Activated CD4-positive, alpha-beta memory T cell treated with anti-CD3 and anti-CD28 coated beads for 36 hours (primary cell): ENCODE measurements around the gene SERPING1. TPM values are rescaled to one million over a fixed set of nuclear protein-coding genes. Genes with fewer than 3 reads are reported as not detected.

Experiments used
- CTCF ChIA-PET: fragments of 350-600 bp; sonication (Branson Sonifier 250); formaldehyde crosslinking; loops from one replicate; lab custom pipeline; 2021; ENCODE audit warnings: antibody characterized with exemption, inconsistent platforms; lab: Charles Lee
- POLR2A ChIA-PET: fragments of 350-600 bp; sonication (Branson Sonifier 250); formaldehyde crosslinking; loops from one replicate; lab custom pipeline; 2021; ENCODE audit warnings: antibody characterized with exemption; lab: Charles Lee
- DNase-seq: peaks from one replicate; pipeline ENCODE4 v3.0.0-alpha.2; 2020
- H3K27ac Mint-ChIP-seq: one replicate; pipeline ENCODE4 v1.8.0; 2021; ENCODE audit warnings: mixed read lengths
- H3K27me3 Mint-ChIP-seq: one replicate; pipeline ENCODE4 v1.8.0; 2021; ENCODE audit warnings: mixed read lengths
- H3K36me3 Mint-ChIP-seq: one replicate; pipeline ENCODE4 v1.8.0; 2021; ENCODE audit warnings: mixed read lengths
- H3K4me1 Mint-ChIP-seq: one replicate; pipeline ENCODE4 v1.8.0; 2021; ENCODE audit warnings: low read depth, mixed read lengths
- H3K4me3 Mint-ChIP-seq: one replicate; pipeline ENCODE4 v1.8.0; 2021; ENCODE audit warnings: mild to moderate bottlenecking, mixed read lengths
- H3K9me3 Mint-ChIP-seq: one replicate; pipeline ENCODE4 v1.8.0; 2021; ENCODE audit warnings: mixed read lengths
- intact Hi-C: fragments of 100-400 bp; cut with micrococcal nuclease; formaldehyde crosslinking; loops from one replicate; pipeline ENCODE4 v1.15.1; 2023
- total RNA-seq, 2 experiments: library from RNA; stranded (reverse); gene quantifications; one replicate each; pipeline ENCODE4 v1.2.3, GENCODE V29; 2021

Gene SERPING1
- total RNA-seq, 2 experiments from 2014 or later, result 0.43 TPM; not detected in 1

GRCh38 chr11:57622263-57622662 lies 24.8 kb downstream of the SERPING1 start:
- Mint-ChIP-seq H3K36me3 (no peaks in the 10 kb centered on the region), H3K27me3 (peaks cover 3% of the 10 kb centered on the region), H3K4me3 (no peak overlapping the region), H3K9me3 (peaks cover 12% of the 10 kb centered on the region), H3K4me1 (no peaks in the 10 kb centered on the region), H3K27ac (no peak overlapping the region)
- POLR2A ChIA-PET, result no interaction called here
- DNase-seq, result no peak
- intact Hi-C loops, result no loop called here
- CTCF ChIA-PET, result interaction anchor here (0.5 to 1.2 kb wide), 3 partner anchors 19 to 178 kb away, joined by 3 read pairs; no protein-coding TSS in a partner anchor

DNA sequence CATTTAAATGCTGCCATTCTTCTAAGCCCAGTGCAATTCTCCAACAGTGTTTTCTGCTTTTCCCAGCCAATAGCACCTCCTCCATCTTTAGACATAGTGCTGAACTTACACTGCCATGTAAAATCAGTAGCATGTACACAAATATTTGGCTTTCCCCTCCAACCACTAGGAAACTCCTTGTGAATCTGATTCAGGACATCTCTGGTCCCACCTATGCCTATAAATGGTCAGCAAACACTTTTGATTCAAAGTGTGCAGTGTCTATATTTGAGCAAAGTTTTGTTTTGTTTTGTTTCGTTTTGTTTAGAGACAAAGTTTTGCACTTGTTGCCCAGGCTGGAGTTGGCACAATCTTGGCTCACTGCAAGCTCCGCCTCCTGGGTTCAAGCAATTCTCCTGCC lies 27.4 kb downstream of the SERPING1 start:
- Mint-ChIP-seq H3K4me3 (no peak overlapping the region), H3K9me3 (peaks cover 5% of the 10 kb centered on the region), H3K27me3 (peaks cover 3% of the 10 kb centered on the region), H3K36me3 (no peaks in the 10 kb centered on the region), H3K4me1 (no peaks in the 10 kb centered on the region), H3K27ac (no peak overlapping the region)
- ChIA-PET POLR2A (no interaction called here), CTCF (no interaction called here)
- intact Hi-C loops, result no loop called here
- no peak for DNase-seq

DNA sequence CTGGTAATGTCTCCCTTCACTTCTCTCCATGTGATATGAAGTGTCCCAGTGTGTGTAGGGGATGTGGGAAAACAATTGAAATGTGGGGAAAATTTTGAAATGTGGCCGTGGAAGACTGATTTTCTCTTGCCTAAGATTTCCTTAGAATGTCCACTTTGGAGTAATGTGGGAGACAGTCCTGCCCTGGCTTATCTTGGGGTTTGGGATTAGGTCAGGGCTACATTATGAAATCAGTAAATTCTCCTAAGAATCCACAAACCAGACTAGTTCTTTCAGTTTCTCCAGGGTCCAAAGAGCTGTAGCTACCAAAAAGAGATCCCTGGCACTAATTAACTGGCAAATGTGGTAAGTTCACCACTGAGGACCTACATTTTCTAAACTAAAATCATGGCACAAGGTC lies 29.4 kb downstream of the SERPING1 start:
- Mint-ChIP-seq H3K9me3 (no peaks in the 10 kb centered on the region), H3K4me1 (no peaks in the 10 kb centered on the region), H3K27ac (no peak overlapping the region), H3K4me3 (no peak overlapping the region), H3K27me3 (peaks cover 4% of the 10 kb centered on the region), H3K36me3 (no peaks in the 10 kb centered on the region)
- intact Hi-C loops, result no loop called here
- POLR2A ChIA-PET, result no interaction called here
- CTCF ChIA-PET, result interaction anchor here (0.9 kb wide), 1 partner anchor 12 kb away, joined by 4 read pairs; no protein-coding TSS in a partner anchor
- DNase-seq, result no peak

DNA sequence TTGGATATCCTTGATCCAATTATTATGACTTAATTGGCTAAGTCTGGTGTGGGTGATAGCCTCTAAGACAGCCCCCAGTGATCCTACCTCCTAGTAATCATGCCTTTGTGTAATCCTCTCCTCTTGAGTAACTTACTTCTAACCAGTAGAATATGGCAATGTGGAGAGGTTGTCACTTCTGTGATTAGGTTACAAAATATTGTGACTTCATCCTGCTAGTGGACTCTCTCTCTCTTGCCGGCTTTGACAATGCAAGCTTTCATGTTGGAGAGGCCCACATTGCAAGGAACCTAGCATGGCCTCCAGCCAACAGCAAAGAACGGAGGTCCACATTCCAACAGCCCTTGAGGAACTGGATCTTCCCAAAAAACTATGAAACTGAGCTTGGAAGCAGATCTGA lies 32.7 kb downstream of the SERPING1 start:
- peaks cover 13% of the 10 kb centered on the region for H3K27me3 Mint-ChIP-seq
- DNase-seq, result no peak
- ChIA-PET CTCF (interaction anchor here (0.9 to 2.2 kb wide), 3 partner anchors 11 to 171 kb away, joined by 4 to 6 read pairs (median 4); no protein-coding TSS in a partner anchor), POLR2A (no interaction called here)
- H3K4me3 Mint-ChIP-seq, result no peak overlapping the region
- intact Hi-C loops, result no loop called here
- H3K27ac Mint-ChIP-seq, result no peak overlapping the region
- H3K36me3 Mint-ChIP-seq, result no peaks in the 10 kb centered on the region
- no peaks in the 10 kb centered on the region for H3K9me3 Mint-ChIP-seq
- no peaks in the 10 kb centered on the region for H3K4me1 Mint-ChIP-seq

GRCh38 chr11:57632116-57632515 lies 34.6 kb downstream of the SERPING1 start:
- H3K4me3 Mint-ChIP-seq, result no peak overlapping the region
- H3K27me3 Mint-ChIP-seq, result peaks cover 15% of the 10 kb centered on the region
- ChIA-PET POLR2A (no interaction called here), CTCF (interaction anchor here (1.3 to 2.2 kb wide), 3 partner anchors 9 to 139 kb away, joined by 3 to 9 read pairs (median 6); no protein-coding TSS in a partner anchor)
- no peak overlapping the region for H3K27ac Mint-ChIP-seq
- no peaks in the 10 kb centered on the region for H3K9me3 Mint-ChIP-seq
- H3K4me1 Mint-ChIP-seq, result no peaks in the 10 kb centered on the region
- DNase-seq, result no peak
- intact Hi-C loops, result no loop called here
- no peaks in the 10 kb centered on the region for H3K36me3 Mint-ChIP-seq

- no peaks in the 10 kb centered on the region for H3K9me3 Mint-ChIP-seq
- H3K4me3 Mint-ChIP-seq, result no peak overlapping the region
- CTCF ChIA-PET, result no interaction called here
- POLR2A ChIA-PET, result no interaction called here
- H3K4me1 Mint-ChIP-seq, result peaks cover 2% of the 10 kb centered on the region
- peaks cover 25% of the 10 kb centered on the region for H3K27me3 Mint-ChIP-seq
- H3K36me3 Mint-ChIP-seq, result no peaks in the 10 kb centered on the region
- no peak overlapping the region for H3K27ac Mint-ChIP-seq
- intact Hi-C loops, result no loop called here
- no peak for DNase-seq
Observed at GRCh38 chr11:57633394-57634070, 36.0 kb downstream of the SERPING1 start.

- H3K27me3 Mint-ChIP-seq, result peaks cover 25% of the 10 kb centered on the region
- intact Hi-C loops, result no loop called here
- no peak for DNase-seq
- ChIA-PET POLR2A (no interaction called here), CTCF (interaction anchor here (0.7 to 0.9 kb wide), 2 partner anchors 10 to 141 kb away, joined by 3 to 4 read pairs; no protein-coding TSS in a partner anchor)
- no peak overlapping the region for H3K27ac Mint-ChIP-seq
- no peak overlapping the region for H3K4me3 Mint-ChIP-seq
- H3K36me3 Mint-ChIP-seq, result no peaks in the 10 kb centered on the region
- H3K4me1 Mint-ChIP-seq, result peaks cover 9% of the 10 kb centered on the region
- no peaks in the 10 kb centered on the region for H3K9me3 Mint-ChIP-seq
Observed at GRCh38 chr11:57634311-57634710, 36.8 kb downstream of the SERPING1 start.

- intact Hi-C loops, result no loop called here
- peaks cover 9% of the 10 kb centered on the region for H3K4me1 Mint-ChIP-seq
- no peak for DNase-seq
- CTCF ChIA-PET, result no interaction called here
- no peaks in the 10 kb centered on the region for H3K36me3 Mint-ChIP-seq
- no peaks in the 10 kb centered on the region for H3K9me3 Mint-ChIP-seq
- no peak overlapping the region for H3K27ac Mint-ChIP-seq
- POLR2A ChIA-PET, result no interaction called here
- H3K4me3 Mint-ChIP-seq, result no peak overlapping the region
- peaks cover 25% of the 10 kb centered on the region for H3K27me3 Mint-ChIP-seq
Observed at GRCh38 chr11:57635246-57635645, 37.8 kb downstream of the SERPING1 start.

GRCh38 chr11:57637626-57638004 lies 40.1 kb downstream of the SERPING1 start:
- POLR2A ChIA-PET, result no interaction called here
- CTCF ChIA-PET, result interaction anchor here (8.8 kb wide), 1 partner anchor 145 kb away, joined by 121 read pairs; no protein-coding TSS in a partner anchor
- Mint-ChIP-seq H3K36me3 (no peaks in the 10 kb centered on the region), H3K9me3 (no peaks in the 10 kb centered on the region), H3K4me1 (peaks cover 10% of the 10 kb centered on the region), H3K4me3 (peak overlapping the region; percentile 66), H3K27ac (no peak overlapping the region), H3K27me3 (peaks cover 21% of the 10 kb centered on the region)
- no peak for DNase-seq
- intact Hi-C loops, result no loop called here

DNA sequence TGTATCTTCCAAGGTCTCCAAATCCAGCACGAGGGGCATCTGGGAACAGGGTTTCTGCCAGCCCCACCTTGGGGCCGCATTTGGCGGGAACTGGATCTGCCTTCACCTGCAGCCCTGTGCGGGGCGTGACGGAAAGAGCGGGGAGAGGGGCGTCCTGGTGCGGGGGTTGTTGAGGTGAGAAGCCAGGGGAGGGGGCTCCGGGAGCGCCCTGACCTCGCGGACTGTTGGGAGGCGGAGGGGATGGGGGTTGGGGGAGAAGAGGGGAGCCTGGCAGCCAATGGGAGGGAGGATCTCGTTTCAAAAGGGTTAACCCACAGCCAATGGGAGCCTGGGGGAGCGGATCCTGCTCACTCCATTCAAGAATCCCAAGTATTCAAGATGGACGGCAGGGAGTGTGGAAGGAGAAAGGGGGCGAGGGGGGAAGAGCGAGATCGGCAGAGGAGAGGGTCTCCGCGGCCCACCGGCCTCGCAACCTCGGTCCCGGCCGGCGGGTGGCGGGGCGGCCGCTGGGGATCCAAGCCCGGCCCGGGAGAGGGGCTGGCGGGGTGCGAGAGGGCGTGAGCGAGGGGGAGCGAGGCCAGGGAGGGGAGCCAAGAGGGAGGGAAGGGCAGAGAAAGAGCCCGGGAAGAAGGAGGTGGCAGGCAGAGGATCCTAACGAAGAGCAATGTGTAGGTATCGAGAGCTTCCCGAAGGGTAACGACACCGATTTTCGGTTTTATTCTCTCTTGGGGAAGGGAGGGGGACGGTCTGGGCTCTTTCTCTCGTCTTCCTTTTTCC lies 40.7 kb downstream of the SERPING1 start:
- H3K4me1 Mint-ChIP-seq, result peaks cover 10% of the 10 kb centered on the region
- no peaks in the 10 kb centered on the region for H3K36me3 Mint-ChIP-seq
- H3K9me3 Mint-ChIP-seq, result no peaks in the 10 kb centered on the region
- intact Hi-C loops, result no loop called here
- no peak overlapping the region for H3K27ac Mint-ChIP-seq
- POLR2A ChIA-PET, result interaction anchor here (0.5 to 1.3 kb wide), 2 partner anchors 70 to 938 kb away, joined by 3 to 6 read pairs; partner anchors contain the start of gene UBE2L6
- H3K4me3 Mint-ChIP-seq, result peak overlapping the region; percentile 78
- H3K27me3 Mint-ChIP-seq, result peaks cover 21% of the 10 kb centered on the region
- CTCF ChIA-PET, result interaction anchor here (1.0 to 8.8 kb wide), 7 partner anchors 11 to 293 kb away, joined by 3 to 121 read pairs (median 7); partner anchors contain the start of gene UBE2L6
- DNase-seq, result peak; percentile 24

- peaks cover 10% of the 10 kb centered on the region for H3K4me1 Mint-ChIP-seq
- CTCF ChIA-PET, result interaction anchor here (1.0 to 8.8 kb wide), 9 partner anchors 12 to 293 kb away, joined by 3 to 121 read pairs (median 5); partner anchors contain the start of gene UBE2L6
- intact Hi-C loops, result no loop called here
- H3K4me3 Mint-ChIP-seq, result peak overlapping the region; percentile 78
- H3K9me3 Mint-ChIP-seq, result no peaks in the 10 kb centered on the region
- no peaks in the 10 kb centered on the region for H3K36me3 Mint-ChIP-seq
- DNase-seq, result no peak
- no peak overlapping the region for H3K27ac Mint-ChIP-seq
- POLR2A ChIA-PET, result interaction anchor here (0.5 to 1.3 kb wide), 4 partner anchors 10 to 938 kb away, joined by 3 to 6 read pairs (median 3); partner anchors contain the start of genes UBE2L6 and YPEL4
- peaks cover 19% of the 10 kb centered on the region for H3K27me3 Mint-ChIP-seq
Observed at GRCh38 chr11:57638811-57639320, 41.4 kb downstream of the SERPING1 start.
